ENCODE measurements around the gene GPX1.
"Not testable (repeated sequence)": the region's sequence is repeated elsewhere in the genome, so short reads cannot be mapped to it uniquely, and the experiment has no call there.

Gene GPX1

GRCh38 chr3:49399461-49399860, 41.3 kb upstream of the GPX1 start:
- Histone ChIP-seq H3K4me3 (ENCODE audit: low read depth in 1 of 2, low read length in 1 of 2) (no peak overlapping the region), H3K27me3 (no peaks in the 10 kb centered on the region), H3K36me3 (peaks cover 18% of the 10 kb centered on the region), H3K27ac (peak overlapping the region; percentile 75), H3K9me3 (no peaks in the 10 kb centered on the region), H3K4me1 (ENCODE audit: control insufficient read depth in 1 of 2, insufficient read depth in 1 of 2, low read depth in 1 of 2, low read length in 1 of 2) (peaks cover 34 to 37% of the 10 kb centered on the region in 2 experiments)
- no peak for TF ChIP-seq CTCF (IDR thresholded peaks at IDR 0.05)

- H3K4me3 ChIP-seq (ENCODE audit: low read depth in 1 of 2, low read length in 1 of 2) = no peak overlapping the region
- H3K4me1 ChIP-seq (ENCODE audit: control insufficient read depth in 1 of 2, insufficient read depth in 1 of 2, low read depth in 1 of 2, low read length in 1 of 2) = peaks cover 32 to 34% of the 10 kb centered on the region in 2 experiments
- no peaks in the 10 kb centered on the region for H3K9me3 ChIP-seq
- TF ChIP-seq CTCF (IDR thresholded peaks at IDR 0.05) = no peak
- no peaks in the 10 kb centered on the region for H3K27me3 ChIP-seq
- peak overlapping the region; percentile 42 for H3K27ac ChIP-seq
- H3K36me3 ChIP-seq = peaks cover 13% of the 10 kb centered on the region
These were observed 39.3 kb upstream of the GPX1 start for GRCh38 chr3:49397470-49397869.

- not testable (repeated sequence) for H3K9me3 ChIP-seq; H3K36me3 ChIP-seq; H3K4me3 ChIP-seq (ENCODE audit: low read depth in 1 of 2, low read length in 1 of 2); H3K27me3 ChIP-seq; H3K27ac ChIP-seq
- H3K4me1 ChIP-seq (ENCODE audit: control insufficient read depth in 1 of 2, insufficient read depth in 1 of 2, low read depth in 1 of 2, low read length in 1 of 2) = peaks cover 10 to 13% of the 10 kb centered on the region in 2 experiments
These were observed 33.2 kb upstream of the GPX1 start for GRCh38 chr3:49391310-49391709.

DNA sequence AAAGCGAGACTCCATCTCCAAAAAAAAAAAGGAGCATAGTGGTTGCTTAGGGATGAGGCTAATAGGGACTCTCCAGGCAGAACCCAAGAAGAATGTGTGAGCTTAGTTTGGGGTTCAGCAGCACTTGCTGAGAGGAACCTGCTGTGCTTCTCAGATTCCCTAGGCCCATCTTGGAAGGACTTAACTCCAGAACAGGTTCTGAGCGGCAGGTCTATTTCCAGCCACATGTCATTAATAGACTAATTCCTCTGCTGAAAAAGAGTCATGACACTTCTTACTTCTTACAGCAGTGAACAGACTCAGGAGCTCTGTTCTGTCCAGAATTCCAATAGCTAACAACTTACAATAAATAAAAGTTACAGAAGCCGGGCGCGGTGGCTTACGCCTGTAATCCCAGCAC, 31.1 kb upstream of the GPX1 start:
- no peak for TF ChIP-seq CTCF (IDR thresholded peaks at IDR 0.05)
- Histone ChIP-seq H3K4me1 (ENCODE audit: control insufficient read depth in 1 of 2, insufficient read depth in 1 of 2, low read depth in 1 of 2, low read length in 1 of 2) (peaks cover 25 to 32% of the 10 kb centered on the region in 2 experiments), H3K27ac (peak overlapping the region; percentile 51), H3K36me3 (peaks cover 3% of the 10 kb centered on the region), H3K4me3 (ENCODE audit: low read depth in 1 of 2, low read length in 1 of 2) (no peak overlapping the region), H3K27me3 (no peaks in the 10 kb centered on the region), H3K9me3 (no peaks in the 10 kb centered on the region)

GRCh38 chr3:49388289-49388820, 30.2 kb upstream of the GPX1 start:
- peaks cover 3% of the 10 kb centered on the region for H3K36me3 ChIP-seq
- H3K4me1 ChIP-seq (ENCODE audit: control insufficient read depth in 1 of 2, insufficient read depth in 1 of 2, low read depth in 1 of 2, low read length in 1 of 2) = peaks cover 25 to 32% of the 10 kb centered on the region in 2 experiments
- no peaks in the 10 kb centered on the region for H3K9me3 ChIP-seq
- H3K27me3 ChIP-seq = no peaks in the 10 kb centered on the region
- no peak for TF ChIP-seq CTCF (IDR thresholded peaks at IDR 0.05)
- H3K27ac ChIP-seq = peak overlapping the region; percentile 51
- H3K4me3 ChIP-seq (ENCODE audit: low read depth in 1 of 2, low read length in 1 of 2) = no peak overlapping the region

DNA sequence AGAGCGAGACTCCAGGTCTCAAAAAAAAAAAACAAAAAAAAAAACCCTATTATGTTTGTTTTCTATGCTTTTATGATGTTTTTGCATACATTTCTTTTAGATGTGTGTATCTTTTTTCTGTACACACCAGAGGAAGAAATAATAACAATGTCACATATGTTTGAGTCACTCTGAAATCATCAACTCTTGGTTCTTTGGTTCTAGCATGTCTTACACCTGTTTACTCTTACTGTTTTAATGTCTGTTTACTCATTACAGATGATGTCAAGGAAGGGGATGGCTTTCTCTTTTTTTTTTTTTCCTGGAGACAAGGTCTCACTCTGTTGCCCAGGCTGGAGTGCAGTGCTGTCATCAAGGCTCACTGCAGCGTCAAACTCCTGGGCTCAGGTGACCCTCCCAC, 29.6 kb upstream of the GPX1 start:
- TF ChIP-seq CTCF (IDR thresholded peaks at IDR 0.05) = no peak
- peaks cover 25 to 32% of the 10 kb centered on the region in 2 experiments for H3K4me1 ChIP-seq (ENCODE audit: control insufficient read depth in 1 of 2, insufficient read depth in 1 of 2, low read depth in 1 of 2, low read length in 1 of 2)
- no peaks in the 10 kb centered on the region for H3K9me3 ChIP-seq
- peak overlapping the region; percentile 51 for H3K27ac ChIP-seq
- H3K27me3 ChIP-seq = no peaks in the 10 kb centered on the region
- peaks cover 3% of the 10 kb centered on the region for H3K36me3 ChIP-seq
- no peak overlapping the region for H3K4me3 ChIP-seq (ENCODE audit: low read depth in 1 of 2, low read length in 1 of 2)
